Thyroid gland (tissue), 4 donors: ENCODE measurements around the gene AP2A2. TPM values are rescaled to one million over a fixed set of nuclear protein-coding genes. Genes with fewer than 3 reads are reported as not detected.

Experiments used
- DNase-seq, 2 donors: peaks; one replicate each; pipeline ENCODE4 v3.0.0-alpha.2; 2019
- H3K27ac ChIP-seq, 3 donors: fragments of 200-600 bp; sonication (generic); 1 replicate in 2 of 3; 2 replicates in 1 of 3; pipeline ENCODE4 v1.5.1; 2016 to 2019; ENCODE audit warnings: mild to moderate bottlenecking in 1 of 3, moderate library complexity in 1 of 3
- H3K27me3 ChIP-seq: fragments of 200-600 bp; sonication (generic); one replicate; pipeline ENCODE4 v1.5.1; 2019
- H3K36me3 ChIP-seq, 2 donors: fragments of 200-600 bp; sonication (generic); one replicate each; pipeline ENCODE4 v1.5.1; 2016 to 2019
- H3K4me1 ChIP-seq, 2 donors: fragments of 200-600 bp; sonication (generic); one replicate each; pipeline ENCODE4 v1.5.1; 2017 to 2019
- H3K4me3 ChIP-seq, 3 donors: fragments of 200-600 bp; sonication (generic); replicated peaks in 1 of 3; 1 replicate in 2 of 3; 2 replicates in 1 of 3; pipeline ENCODE4 v1.5.1; 2016; ENCODE audit warnings: mild to moderate bottlenecking in 1 of 3
- H3K9me3 ChIP-seq: fragments of 200-600 bp; sonication (generic); one replicate; pipeline ENCODE4 v1.5.1; 2017
- CTCF ChIP-seq, 6 experiments: fragments of 200-600 bp in 3 of 6; fragments of 450-650 bp in 3 of 6; sonication (generic) in 3 of 6; IDR thresholded peaks; one replicate each; pipeline ENCODE4 v1.5.1; 2016 to 2019; ENCODE audit warnings: antibody characterized with exemption in 6 of 6, mild to moderate bottlenecking in 2 of 6, inconsistent platforms in 1 of 6, moderate library complexity in 1 of 6
- POLR2A ChIP-seq, 2 donors: fragments of 450-650 bp; IDR thresholded peaks; one replicate each; pipeline ENCODE4 v1.6.1; 2017; ENCODE audit warnings: antibody characterized with exemption in 2 of 2, mild to moderate bottlenecking in 2 of 2, moderate library complexity in 1 of 2
- WGBS, 2 donors: methylation state at CpG; one replicate each; pipeline ENCODE4 v1.1.5; 2017; 5-methylcytosine and 5-hydroxymethylcytosine counted together
- intact Hi-C: fragments of 100-400 bp; cut with DNase I; formaldehyde crosslinking; loops from one replicate; pipeline ENCODE4 v1.15.1; 2023
- total RNA-seq, 4 donors: library from RNA; depleted of rRNA; stranded (reverse); fragments of >200 nt; gene quantifications; one replicate each; pipeline ENCODE4 v1.2.3, GENCODE V29; 2016

Gene AP2A2
- total RNA-seq, 4 donors from 2014 or later, result 37.2 to 67.3 (median 54.1) TPM

- no peak overlapping the region for H3K27ac ChIP-seq
- no peaks in the 10 kb centered on the region for H3K36me3 ChIP-seq
- intact Hi-C loops, result loop anchor here (5.0 kb wide), 2 partner anchors 132 to 207 kb away; no protein-coding TSS in a partner anchor
- H3K27me3 ChIP-seq, result no peaks in the 10 kb centered on the region
- H3K4me1 ChIP-seq, result peaks cover 2 to 16% of the 10 kb centered on the region in 2 donors
- H3K4me3 ChIP-seq, result no peak overlapping the region
- no peaks in the 10 kb centered on the region for H3K9me3 ChIP-seq
- TF ChIP-seq CTCF (IDR thresholded peaks at IDR 0.05) (no peak), POLR2A (IDR thresholded peaks at IDR 0.05) (no peak)
- DNase-seq, result no peak
- 58 to 69% methylated on average over 16 to 22 of the region's 25 CpGs for WGBS, 2 donors
Observed at GRCh38 chr11:1054143-1055108, 128.8 kb downstream of the AP2A2 start.

- Histone ChIP-seq H3K9me3 (no peaks in the 10 kb centered on the region), H3K4me1 (peaks cover 0 to 8% of the 10 kb centered on the region in 2 donors), H3K27ac (no peak overlapping the region), H3K27me3 (no peaks in the 10 kb centered on the region), H3K4me3 (no peak overlapping the region), H3K36me3 (no peaks in the 10 kb centered on the region)
- WGBS, 2 donors, result 86 to 91% methylated on average over 17 of the region's 17 CpGs
- intact Hi-C loops, result no loop called here
- TF ChIP-seq POLR2A (IDR thresholded peaks at IDR 0.05) (no peak), CTCF (IDR thresholded peaks at IDR 0.05) (no peak)
- no peak for DNase-seq
Observed at GRCh38 chr11:1055109-1055703, 129.5 kb downstream of the AP2A2 start.

- 80 to 84% methylated on average over 37 to 38 of the region's 46 CpGs for WGBS, 2 donors
- no peaks in the 10 kb centered on the region for H3K27me3 ChIP-seq
- no peak overlapping the region for H3K27ac ChIP-seq
- H3K4me3 ChIP-seq, result no peak overlapping the region
- no peaks in the 10 kb centered on the region for H3K9me3 ChIP-seq
- no peaks in the 10 kb centered on the region for H3K36me3 ChIP-seq
- no peaks in the 10 kb centered on the region for H3K4me1 ChIP-seq
- intact Hi-C loops, result no loop called here
- TF ChIP-seq POLR2A (IDR thresholded peaks at IDR 0.05) (no peak), CTCF (IDR thresholded peaks at IDR 0.05) (no peak)
- no peak for DNase-seq
Observed at GRCh38 chr11:1055990-1056771, 130.5 kb downstream of the AP2A2 start.

- 87 to 88% methylated on average over 13 to 16 of the region's 16 CpGs for WGBS, 2 donors
- no peak for TF ChIP-seq POLR2A (IDR thresholded peaks at IDR 0.05)
- TF ChIP-seq CTCF (IDR thresholded peaks at IDR 0.05), result no peak
- Histone ChIP-seq H3K27ac (no peak overlapping the region), H3K9me3 (no peaks in the 10 kb centered on the region), H3K4me3 (no peak overlapping the region), H3K36me3 (no peaks in the 10 kb centered on the region), H3K4me1 (no peaks in the 10 kb centered on the region), H3K27me3 (no peaks in the 10 kb centered on the region)
- no peak for DNase-seq
- intact Hi-C loops, result no loop called here
Observed at GRCh38 chr11:1057806-1058205, 132.1 kb downstream of the AP2A2 start.
